GM12874 (cell line): ENCODE results near the gene TMEM51.

Experiments
- TF ChIP-seq, protein P1 (sequence below): IDR thresholded peaks from 2 replicates; pipeline ENCODE4 v1.5.1; 2011; ENCODE audit warnings: low read depth, mild to moderate bottlenecking, control low read depth, low read length, moderate library complexity; ENCODE audit not compliant: insufficient read depth

Gene TMEM51

DNA sequence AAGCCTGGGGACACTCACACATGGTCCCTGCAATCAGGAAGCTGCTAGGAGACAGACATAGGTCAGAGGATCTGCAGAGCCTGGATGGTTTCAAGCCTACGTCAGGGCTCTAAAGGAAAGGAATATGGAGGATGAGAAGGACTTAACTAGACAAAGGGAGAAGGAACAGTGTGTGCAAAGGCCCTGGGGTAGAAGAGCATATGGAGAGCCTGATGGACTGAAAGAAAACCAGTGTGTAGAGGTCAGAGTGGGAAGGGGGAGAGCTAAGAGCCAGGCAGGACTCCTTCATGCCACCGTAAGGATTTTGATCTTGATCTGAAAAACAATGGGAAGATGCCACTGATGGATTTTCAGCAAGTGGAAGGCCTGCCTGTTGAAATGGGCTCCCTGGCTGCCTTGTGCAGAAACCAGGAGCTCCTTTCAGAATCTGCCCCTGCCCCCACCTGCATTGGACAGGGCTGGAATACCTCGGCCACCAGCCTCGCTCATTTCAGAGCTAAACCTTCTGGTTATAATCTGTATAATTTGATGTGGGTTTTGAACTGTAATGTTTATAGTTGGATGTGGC is 102.1 kb downstream of the TMEM51 start:
- TF ChIP-seq, protein P1, sequence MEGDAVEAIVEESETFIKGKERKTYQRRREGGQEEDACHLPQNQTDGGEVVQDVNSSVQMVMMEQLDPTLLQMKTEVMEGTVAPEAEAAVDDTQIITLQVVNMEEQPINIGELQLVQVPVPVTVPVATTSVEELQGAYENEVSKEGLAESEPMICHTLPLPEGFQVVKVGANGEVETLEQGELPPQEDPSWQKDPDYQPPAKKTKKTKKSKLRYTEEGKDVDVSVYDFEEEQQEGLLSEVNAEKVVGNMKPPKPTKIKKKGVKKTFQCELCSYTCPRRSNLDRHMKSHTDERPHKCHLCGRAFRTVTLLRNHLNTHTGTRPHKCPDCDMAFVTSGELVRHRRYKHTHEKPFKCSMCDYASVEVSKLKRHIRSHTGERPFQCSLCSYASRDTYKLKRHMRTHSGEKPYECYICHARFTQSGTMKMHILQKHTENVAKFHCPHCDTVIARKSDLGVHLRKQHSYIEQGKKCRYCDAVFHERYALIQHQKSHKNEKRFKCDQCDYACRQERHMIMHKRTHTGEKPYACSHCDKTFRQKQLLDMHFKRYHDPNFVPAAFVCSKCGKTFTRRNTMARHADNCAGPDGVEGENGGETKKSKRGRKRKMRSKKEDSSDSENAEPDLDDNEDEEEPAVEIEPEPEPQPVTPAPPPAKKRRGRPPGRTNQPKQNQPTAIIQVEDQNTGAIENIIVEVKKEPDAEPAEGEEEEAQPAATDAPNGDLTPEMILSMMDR: no peak

DNA sequence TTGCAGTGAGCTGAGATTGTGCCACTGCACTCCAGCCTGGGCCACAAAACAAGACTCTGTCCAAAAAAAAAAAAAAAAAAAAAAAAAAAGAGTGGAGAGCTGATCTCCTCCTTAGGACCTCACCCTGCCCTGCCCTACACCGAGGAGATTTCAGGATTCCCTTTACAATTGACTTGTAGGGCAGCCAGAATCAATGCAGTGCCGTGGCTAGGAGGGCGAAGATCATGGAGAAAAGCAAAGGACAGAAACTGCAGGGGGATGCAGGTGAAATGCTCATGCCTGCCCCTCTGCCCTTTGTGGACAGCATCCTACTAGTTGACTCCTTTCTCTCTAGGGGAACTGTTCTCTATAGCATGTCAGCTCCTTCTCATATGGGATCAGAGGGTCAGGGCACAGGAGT is 103.0 kb downstream of the TMEM51 start:
- TF ChIP-seq, protein P1: no peak

DNA sequence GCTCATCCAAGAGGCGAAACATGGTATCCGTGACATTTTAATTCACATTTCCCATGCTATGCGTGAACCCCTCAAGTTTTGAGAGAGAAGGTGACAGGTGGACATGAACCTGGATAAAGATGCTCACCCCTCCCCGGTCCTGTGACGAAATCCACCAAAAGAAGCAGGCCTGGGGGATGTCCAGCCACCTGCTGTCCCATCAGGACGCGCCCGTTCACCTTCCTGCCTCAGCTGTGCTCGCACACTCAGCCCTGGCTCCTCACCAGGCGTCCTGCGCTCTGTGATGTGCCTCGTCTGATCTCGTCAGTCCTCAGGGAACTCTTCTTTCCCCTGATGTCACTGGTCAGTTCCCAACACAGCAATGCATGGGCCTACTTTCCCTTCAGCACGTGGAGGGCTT is 103.8 kb downstream of the TMEM51 start:
- TF ChIP-seq, protein P1: no peak

DNA sequence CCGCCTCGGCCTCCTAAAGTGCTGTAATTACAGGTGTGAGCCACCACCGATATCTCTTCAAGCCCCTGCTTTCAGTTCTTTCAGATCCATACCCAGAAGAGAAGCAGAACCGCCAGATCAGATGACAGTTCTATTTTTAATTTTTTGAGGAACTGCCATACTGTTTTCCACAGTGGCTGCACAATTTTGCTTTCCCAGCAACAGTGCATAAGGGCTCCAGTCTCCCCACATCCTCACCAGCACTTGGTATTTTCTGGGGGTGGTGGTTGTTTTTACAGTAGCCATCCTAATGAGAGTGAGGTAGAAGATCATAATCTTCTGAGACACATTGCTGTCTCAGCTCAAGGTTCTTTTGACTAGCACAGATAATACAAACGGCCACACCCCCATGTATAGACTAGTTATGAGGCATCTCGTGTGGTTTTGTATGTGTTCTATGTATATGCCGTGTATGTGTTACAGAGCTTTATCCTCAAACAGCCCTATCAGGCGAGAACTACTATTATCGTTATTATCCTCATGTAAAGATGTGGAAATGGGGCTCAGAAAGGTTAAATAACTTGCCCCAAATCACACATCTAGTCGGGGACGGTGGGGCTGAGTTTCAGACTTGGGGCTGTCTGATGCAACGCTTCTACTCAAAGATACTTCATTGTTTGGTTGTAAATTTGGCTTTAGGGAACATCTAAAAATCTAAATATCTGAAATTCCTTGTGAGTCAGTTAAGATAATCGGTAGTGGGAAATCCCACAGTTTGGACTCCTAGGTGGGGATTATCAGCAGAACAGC is 105.5 kb downstream of the TMEM51 start:
- TF ChIP-seq, protein P1: no peak

DNA sequence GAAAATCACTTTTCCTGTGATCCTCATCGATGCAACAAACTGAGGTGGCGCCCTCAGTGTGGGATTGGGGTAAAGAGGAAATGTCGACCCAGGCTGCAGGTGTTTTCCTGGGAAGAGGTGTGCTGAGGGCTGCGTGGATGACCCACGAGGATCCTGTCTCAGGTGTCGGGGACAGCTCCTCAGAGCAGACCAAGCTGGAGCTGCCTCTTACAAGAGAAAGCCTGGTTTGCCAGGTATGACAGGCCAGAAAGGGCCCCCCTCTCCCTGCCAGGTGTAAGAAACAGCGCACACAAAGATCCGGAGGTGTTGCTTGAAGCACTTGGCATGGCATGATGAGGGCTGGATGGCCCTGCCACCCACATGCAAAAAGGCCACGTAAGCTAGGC is 106.1 kb downstream of the TMEM51 start:
- TF ChIP-seq, protein P1: no peak

DNA sequence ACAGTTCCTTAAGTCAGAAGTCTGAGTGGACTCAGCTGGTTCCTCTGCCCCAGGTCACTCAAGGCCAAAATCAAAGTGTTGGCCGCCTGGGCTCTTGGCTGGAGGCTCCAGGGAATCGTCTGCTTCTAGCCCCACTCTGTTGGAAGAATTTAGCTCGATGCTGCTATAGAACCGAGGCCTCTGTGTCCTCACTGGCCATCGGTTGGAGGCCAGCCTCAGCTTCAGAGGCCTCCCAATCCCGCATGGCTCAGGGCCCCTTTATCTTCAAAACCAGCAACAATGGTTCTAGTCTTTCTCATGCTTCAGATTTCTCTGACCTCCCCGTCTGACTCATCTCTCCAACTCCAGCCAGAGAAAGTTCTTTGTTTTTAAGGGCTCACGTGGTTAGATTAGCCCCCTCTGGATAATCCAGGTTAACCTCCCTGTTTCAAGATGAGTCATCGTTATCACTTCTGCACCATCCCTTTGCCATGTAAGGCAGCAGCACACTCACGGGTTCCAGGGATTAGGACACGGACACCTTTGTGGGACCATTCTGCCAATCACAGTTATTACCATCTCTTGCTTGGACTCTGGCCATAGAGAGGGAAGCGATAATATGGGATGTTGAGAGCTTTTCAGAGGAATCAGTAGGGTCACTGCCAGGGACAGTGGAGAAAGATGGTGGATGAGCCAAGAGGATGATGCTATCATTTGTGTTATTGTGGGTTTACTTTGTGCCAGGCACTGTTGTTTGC is 107.0 kb downstream of the TMEM51 start:
- TF ChIP-seq, protein P1: no peak
